Glomerular visceral epithelial cell (primary cell): Measurements from ENCODE around the gene KCNK3.
"Not testable (repeated sequence)": the region's sequence is repeated elsewhere in the genome, so short reads cannot be mapped to it uniquely, and the experiment has no call there.

ENCODE experiments used
- DNase-seq: peaks from one replicate; pipeline ENCODE4 v3.0.0-alpha.2; 2016; ENCODE audit errors: extremely low spot score

KCNK3 gene

GRCh38 chr2:26692279-26692896 lies at the start of gene KCNK3:
KCNK3 (plus strand) TSS chr2:26692722; CDS start chr2:26692876, 154 bp downstream.
- peak; percentile 57 for DNase-seq

DNA sequence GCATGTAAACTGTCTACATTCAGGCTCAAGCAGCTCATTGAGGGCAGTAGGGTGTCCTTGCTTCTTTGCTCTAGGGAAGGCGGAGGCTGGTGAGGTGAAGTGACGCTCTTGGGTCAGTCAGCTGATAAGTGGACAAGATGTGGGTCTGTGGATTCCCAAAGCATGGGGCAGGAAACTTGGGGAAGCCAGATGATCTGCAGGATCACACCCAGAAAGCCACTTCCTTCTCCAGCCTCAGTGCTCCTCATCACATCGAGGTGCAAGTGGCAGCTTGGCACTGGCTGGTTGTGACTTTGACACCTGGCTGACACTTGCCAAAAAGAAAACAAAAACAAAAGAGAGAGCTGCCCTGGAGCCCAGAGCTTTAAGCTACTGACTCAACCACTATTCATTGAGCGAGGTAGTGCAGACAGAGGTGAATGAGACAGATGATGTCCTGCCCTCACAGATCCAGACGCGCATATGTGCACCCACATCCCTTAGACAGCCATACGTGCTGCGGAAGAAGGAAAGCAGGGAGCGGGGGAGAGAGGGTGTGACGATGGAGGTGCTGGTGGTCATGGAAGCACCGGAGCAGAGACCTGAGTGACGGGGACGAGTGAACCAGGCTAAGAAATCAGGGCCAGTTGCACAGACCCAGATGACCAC lies 48.2 kb upstream of the KCNK3 start:
- DNase-seq, result no peak

DNA sequence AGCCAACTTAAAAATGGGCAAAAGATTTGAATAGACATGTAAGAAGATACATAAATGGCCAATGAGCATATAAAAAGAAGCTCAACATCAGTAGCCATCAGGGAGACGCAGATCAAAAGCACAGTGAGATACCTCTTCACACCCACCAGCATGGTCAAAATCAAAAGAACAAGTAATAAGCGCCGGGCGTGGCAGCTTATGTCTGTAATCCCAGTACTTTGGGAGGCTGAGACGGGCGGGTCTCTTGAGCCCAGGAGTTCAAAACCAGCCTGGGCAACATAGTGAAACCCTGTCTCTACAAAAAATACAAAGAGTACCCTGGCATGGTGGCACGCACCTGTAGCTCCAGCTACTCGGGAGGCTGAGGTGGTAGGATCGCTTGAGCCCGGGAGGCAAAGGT lies 46.8 kb upstream of the KCNK3 start:
- DNase-seq, result no peak

- DNase-seq, result no peak
These were observed 45.4 kb upstream of the KCNK3 start for GRCh38 chr2:26646986-26647672.

DNA sequence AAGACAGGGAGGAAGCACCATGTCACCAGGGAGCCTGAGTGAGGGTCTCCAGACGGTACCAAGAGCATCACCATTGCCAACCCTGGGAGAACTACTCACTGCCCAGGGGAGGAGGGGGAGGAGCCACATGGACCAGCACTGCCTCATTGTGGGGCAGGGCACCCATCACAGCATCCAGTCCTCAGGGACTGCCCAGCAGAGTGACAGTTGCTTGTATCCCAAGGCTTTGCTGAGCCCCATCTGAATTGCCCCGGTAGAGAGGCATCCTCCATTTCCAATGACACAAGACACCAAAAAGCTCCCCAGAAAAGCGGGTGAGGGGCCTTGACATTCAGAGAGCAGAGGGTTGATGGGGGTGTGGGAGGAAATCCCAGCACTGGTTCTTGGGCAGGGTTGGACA lies 44.5 kb upstream of the KCNK3 start:
- no peak for DNase-seq

- DNase-seq, result no peak
These were observed 44.0 kb upstream of the KCNK3 start for GRCh38 chr2:26648516-26648915.

DNA sequence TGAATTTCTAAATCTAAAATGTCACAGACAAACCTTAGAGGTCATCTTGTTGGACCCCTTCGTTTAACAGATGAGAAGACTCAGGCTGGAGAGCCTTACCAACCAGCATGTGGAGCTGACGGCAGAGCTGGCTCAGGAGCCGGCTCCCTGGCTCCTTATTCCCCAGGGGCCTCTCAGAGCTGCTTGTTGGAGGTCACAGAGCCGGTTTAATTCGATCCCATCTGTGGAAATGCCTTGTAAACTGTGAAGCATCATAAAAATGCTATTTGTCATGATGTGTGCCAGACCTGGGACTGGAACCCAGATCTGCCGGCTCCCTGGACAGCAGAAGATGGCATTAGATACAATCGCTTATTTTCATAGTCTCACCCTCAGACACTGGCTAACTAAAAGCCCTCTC lies 43.2 kb upstream of the KCNK3 start:
- DNase-seq, result no peak

DNA sequence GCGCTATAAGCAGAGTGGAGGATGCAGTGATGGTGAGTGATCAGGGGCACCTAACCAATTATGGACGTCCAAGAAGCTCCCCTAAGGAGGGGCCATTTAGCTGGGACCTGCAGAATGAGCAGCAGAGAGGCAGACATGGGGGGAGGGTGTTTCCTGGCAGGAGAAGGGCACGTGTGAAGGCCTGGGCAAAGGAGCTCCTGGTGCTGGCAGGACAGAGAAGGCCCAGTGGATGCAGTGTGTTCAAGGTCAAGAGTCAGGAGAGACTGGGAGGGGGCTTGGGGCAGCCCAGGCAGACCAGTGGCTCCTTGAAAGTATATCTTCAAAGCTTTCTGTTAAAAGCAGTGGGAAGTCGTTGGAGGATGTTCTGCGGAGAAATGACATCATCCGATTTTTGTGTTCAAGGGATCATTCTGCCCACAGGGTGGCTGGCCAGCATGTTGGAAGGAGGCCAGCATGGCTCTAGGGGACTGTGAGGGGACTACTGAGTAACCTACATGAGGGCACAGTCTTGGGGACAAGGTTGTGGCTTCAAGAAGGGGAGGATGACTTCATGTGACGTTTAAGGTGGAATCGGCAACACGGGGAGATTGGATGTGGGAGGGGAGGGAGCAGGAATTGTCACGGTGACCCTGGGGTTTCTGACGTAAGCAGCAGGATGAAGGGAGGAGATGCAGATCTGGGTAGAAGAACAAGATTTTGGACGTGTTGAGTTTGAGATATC lies 42.4 kb upstream of the KCNK3 start:
- no peak for DNase-seq

GRCh38 chr2:26650713-26651469 lies 41.6 kb upstream of the KCNK3 start:
- DNase-seq, result no peak

DNA sequence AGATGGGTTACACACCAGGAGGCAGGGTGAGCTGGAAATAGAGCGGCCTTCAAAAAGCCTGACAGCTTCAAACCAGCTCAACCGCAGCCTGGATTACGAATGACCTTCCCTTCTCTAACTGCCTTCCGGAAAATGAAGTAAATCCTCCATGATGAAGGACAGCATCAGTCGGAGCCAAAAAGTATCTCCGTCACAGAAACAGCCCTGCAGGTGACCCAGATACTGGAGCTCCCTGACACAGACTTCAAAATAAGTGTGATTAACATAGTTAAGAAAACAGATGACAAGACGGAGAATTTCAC lies 41.1 kb upstream of the KCNK3 start:
- no peak for DNase-seq

GRCh38 chr2:26651799-26652198 lies 40.7 kb upstream of the KCNK3 start:
- no peak for DNase-seq

DNA sequence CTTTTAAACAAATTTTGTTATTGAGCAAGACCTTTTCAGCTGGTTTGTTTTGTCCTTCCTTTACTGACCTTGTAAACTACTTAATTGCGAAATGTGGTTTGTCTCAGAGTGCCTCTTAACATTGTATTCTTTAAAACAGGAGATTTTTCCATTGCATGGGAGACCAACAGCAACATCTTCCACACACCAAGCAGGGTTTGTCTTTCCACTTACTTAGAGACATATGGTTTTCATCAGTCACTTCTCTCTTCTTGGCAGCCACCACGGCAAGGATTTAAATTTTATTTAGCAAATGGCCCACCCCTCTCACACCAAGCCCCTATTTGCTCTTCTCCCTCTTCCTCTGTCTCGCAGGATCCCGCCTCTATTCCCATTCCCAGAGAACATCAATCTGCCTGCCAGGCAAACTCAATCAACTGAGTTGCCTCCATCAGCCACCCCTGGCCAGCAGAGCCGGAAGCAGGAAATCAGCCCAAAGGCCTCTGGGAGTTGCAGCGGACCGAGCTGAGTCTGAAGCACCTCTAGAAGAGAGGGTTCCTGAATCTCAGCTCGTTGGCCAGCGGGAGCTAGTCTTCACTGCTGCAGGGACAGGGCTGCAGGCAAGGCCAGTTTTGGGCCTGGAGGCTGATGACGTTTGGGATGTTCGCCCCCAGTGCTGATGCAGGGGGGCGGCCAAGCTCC lies 40.0 kb upstream of the KCNK3 start:
- DNase-seq, result no peak

DNA sequence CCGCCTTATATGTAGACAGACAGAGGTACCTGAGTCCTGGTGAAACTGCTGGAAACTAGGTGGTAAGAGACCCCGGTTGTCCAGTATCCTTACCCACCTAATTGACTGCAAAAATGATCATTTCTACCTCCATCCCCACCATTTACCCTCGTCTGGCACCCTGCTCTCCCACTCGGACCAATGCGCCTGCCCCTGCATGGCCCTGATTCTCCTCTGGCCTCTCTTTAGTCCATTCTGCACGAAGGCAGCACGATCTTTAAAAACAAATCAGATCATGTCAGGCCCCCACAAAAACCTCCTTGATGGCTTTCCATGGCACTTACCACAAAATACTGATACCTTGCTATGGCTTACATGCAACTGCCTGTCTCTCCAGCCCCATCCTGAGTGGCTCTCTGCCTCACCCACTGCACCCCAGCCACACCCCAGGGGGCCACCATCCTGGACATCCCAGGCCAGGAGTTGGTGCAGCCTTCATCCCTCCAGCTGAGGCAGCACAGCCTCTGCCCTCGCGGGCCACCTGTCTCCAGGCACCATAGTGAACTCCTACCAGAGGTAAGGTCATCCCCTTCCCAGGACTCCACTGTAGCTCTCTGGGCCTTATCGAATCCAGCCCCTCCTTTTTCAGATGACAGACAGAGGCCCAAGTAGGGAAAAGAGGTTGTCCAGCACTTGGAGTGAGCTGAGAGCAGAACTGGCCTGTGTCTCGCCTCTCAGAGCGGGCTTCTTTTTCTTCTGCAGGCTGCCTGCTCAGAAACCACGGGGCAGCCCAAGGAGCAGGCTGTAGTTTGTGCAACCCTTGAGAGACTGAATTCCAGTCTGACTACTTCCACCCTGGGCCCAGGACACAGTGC lies 39.1 kb upstream of the KCNK3 start:
- no peak for DNase-seq

DNA sequence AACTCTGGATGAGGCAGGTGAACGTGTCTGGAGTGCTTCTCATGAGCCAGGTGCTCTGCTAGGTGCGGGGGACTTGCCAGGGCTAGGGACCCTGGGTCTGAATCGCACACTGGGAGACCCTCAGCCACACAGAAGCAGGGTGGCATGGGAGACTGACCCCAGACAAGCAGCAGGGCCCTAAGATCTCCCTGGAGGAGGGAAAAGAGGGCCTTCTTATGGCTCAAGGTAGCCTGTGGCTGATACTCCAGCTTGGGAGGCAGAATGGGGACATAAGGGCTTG lies 38.5 kb upstream of the KCNK3 start:
- DNase-seq, result no peak

- not testable (repeated sequence) for DNase-seq
These were observed 37.4 kb upstream of the KCNK3 start for GRCh38 chr2:26655120-26655519.

GRCh38 chr2:26655611-26656195 lies 36.8 kb upstream of the KCNK3 start:
- DNase-seq, result no peak

DNA sequence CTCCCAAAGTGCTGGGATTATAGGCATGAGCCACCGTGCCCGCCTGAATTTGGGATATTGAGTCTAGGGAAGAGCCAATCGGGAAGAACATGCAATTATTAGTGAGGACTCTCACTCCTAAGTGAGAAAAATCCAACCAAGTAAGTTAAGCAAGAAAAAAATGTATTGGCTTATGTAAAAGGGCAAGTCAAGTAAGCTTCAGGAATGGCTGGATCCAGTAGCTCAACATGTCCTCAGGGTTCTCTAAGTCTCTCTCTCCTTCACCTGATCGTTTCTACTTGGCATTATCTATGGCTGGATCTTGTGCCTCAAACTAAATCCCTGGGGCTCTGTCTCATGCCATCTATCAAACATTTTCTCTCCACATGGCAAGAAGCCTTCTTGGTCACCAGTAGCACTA lies 35.3 kb upstream of the KCNK3 start:
- no peak for DNase-seq

- DNase-seq, result no peak
These were observed 33.7 kb upstream of the KCNK3 start for GRCh38 chr2:26658691-26659346.

DNA sequence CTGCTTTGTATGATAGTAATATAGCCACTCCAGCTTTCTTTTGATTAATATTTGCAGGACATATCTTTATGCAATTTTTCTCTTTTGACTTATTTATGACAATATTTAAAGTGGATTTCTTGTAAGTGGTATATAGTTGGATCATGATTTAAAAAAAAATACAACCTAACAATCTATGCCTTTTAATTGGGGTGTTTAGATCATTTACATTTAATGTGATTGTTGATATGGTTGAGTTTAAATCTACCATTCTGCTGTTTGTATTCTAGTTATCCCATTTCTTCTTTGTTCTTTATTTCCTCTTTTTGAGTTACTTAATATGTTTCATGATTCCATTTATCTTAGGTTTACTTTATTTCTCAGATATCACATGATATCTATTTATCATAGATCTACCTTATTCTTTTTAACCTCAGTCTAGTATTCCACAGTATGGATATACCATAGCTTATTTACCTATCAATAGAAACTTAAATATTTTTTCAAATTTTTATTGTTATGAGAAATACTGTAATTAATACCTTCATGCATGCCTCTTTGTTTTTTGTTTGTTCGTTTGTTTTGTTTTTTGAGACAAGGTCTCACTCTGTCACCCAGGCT lies 32.1 kb upstream of the KCNK3 start:
- DNase-seq, result no peak
